SK-N-SH (cell line): ENCODE data around the gene PDE4D. TPM values are rescaled to one million over a fixed set of nuclear protein-coding genes. Genes with fewer than 3 reads are reported as not detected.
"Not testable (repeated sequence)": the region's sequence is repeated elsewhere in the genome, so short reads cannot be mapped to it uniquely, and the experiment has no call there.

Experiments
- CTCF ChIA-PET: fragments of 300-600, 350-600 bp; formaldehyde crosslinking; extraction: SDS; loops from one replicate; lab custom pipeline; 2021; lab: Yijun Ruan, JAX
- POLR2A ChIA-PET: fragments of 350-600 bp; sonication (Branson Sonifier 250); formaldehyde crosslinking; extraction: SDS; loops from one replicate; lab custom pipeline; 2020; ENCODE audit warnings: antibody characterized with exemption, inconsistent platforms; lab: Yijun Ruan, JAX
- DNase-seq: peaks from one replicate; pipeline ENCODE4 v3.0.0; 2012
- H2AFZ ChIP-seq: fragments of 200-600 bp; sonication (generic); 2 replicates; pipeline ENCODE4 v1.8.1; 2016; ENCODE audit warnings: antibody characterized with exemption, mild to moderate bottlenecking, low read depth
- H3F3A ChIP-seq: fragments of 200-600 bp; sonication (generic); replicated peaks from 2 replicates; pipeline ENCODE3; 2016; ENCODE audit warnings: antibody characterized with exemption, mild to moderate bottlenecking; ENCODE audit not compliant: insufficient read depth
- H3K27ac ChIP-seq, 2 experiments: fragments of 200-500 bp in 1 of 2; fragments of 200-600 bp in 1 of 2; sonication (Bioruptor generic) in 1 of 2; sonication (generic), shearing (Covaris generic) in 1 of 2; 2 replicates each; pipeline versions ENCODE4 v1.5.1 to v1.6.1; 2014 to 2016; ENCODE audit warnings: low read depth in 2 of 2, inconsistent platforms in 1 of 2, low read length in 1 of 2, mild to moderate bottlenecking in 1 of 2, mixed read lengths in 1 of 2
- H3K27me3 ChIP-seq: fragments of 200-600 bp; sonication (generic), shearing (Covaris generic); 2 replicates; pipeline ENCODE4 v1.6.1; 2016; ENCODE audit warnings: mixed run types; ENCODE audit not compliant: insufficient read depth
- H3K36me3 ChIP-seq, 2 experiments: fragments of 200-500 bp in 1 of 2; fragments of 200-600 bp in 1 of 2; sonication (Bioruptor generic) in 1 of 2; sonication (generic) in 1 of 2; replicated peaks in 1 of 2; 2 replicates each; pipeline versions ENCODE3 to v1.5.1; 2014 to 2016; ENCODE audit warnings: low read length in 1 of 2, mild to moderate bottlenecking in 1 of 2; ENCODE audit not compliant: insufficient read depth in 2 of 2, control insufficient read depth in 1 of 2
- H3K4me1 ChIP-seq, 2 experiments: fragments of 200-500 bp in 1 of 2; fragments of 200-600 bp in 1 of 2; sonication (Bioruptor generic) in 1 of 2; sonication (generic), shearing (Covaris generic) in 1 of 2; 2 replicates each; pipeline versions ENCODE4 v1.5.1 to v1.6.1; 2014 to 2016; ENCODE audit warnings: low read depth in 1 of 2, low read length in 1 of 2, mixed run types in 1 of 2; ENCODE audit not compliant: insufficient read depth in 2 of 2, control insufficient read depth in 1 of 2
- H3K4me2 ChIP-seq: fragments of 200-600 bp; sonication (generic), shearing (Covaris generic); 2 replicates; pipeline ENCODE4 v1.6.1; 2017; ENCODE audit warnings: mixed run types
- H3K4me3 ChIP-seq, 2 experiments: fragments of 200-500 bp in 1 of 2; fragments of 200-600 bp in 1 of 2; sonication (Bioruptor generic) in 1 of 2; sonication (generic), shearing (Covaris generic) in 1 of 2; 2 replicates each; pipeline versions ENCODE4 v1.5.1 to v1.8.1; 2014 to 2016; ENCODE audit warnings: low read depth in 2 of 2, inconsistent platforms in 1 of 2, low read length in 1 of 2, mild to moderate bottlenecking in 1 of 2, mixed read lengths in 1 of 2, moderate library complexity in 1 of 2
- H3K79me2 ChIP-seq: fragments of 200-600 bp; sonication (generic); 2 replicates; pipeline ENCODE4 v1.8.1; 2017; ENCODE audit warnings: mild to moderate bottlenecking; ENCODE audit not compliant: insufficient read depth
- H3K9ac ChIP-seq: fragments of 200-600 bp; sonication (generic); 2 replicates; pipeline ENCODE4 v1.6.1; 2017; ENCODE audit warnings: mixed run types
- H3K9me2 ChIP-seq: fragments of 200-600 bp; sonication (generic); 2 replicates; pipeline ENCODE4 v1.6.1; 2017; ENCODE audit warnings: mixed run types
- H3K9me3 ChIP-seq: fragments of 200-600 bp; sonication (generic); 2 replicates; pipeline ENCODE4 v1.6.1; 2017; ENCODE audit warnings: mixed run types, mild to moderate bottlenecking, moderate library complexity
- H4K20me1 ChIP-seq: fragments of 200-600 bp; sonication (generic); 2 replicates; pipeline ENCODE4 v1.6.1; 2017; ENCODE audit warnings: mild to moderate bottlenecking, mixed run types; ENCODE audit not compliant: insufficient read depth
- CHD2 ChIP-seq: fragments of 150-350 bp; IDR thresholded peaks from 2 replicates; pipeline ENCODE4 v1.6.1; 2018; ENCODE audit warnings: low read length; ENCODE audit not compliant: partially characterized antibody
- ELF1 ChIP-seq: IDR thresholded peaks from 2 replicates; pipeline ENCODE4 v1.4.0; 2012
- EP300 ChIP-seq, 2 experiments: IDR thresholded peaks; 2 replicates each; pipeline versions ENCODE4 v1.4.0 to v1.6.1; 2012; ENCODE audit warnings: borderline replicate concordance in 1 of 2, low read depth in 1 of 2, low read length in 1 of 2
- FOXM1 ChIP-seq: IDR thresholded peaks from 2 replicates; pipeline ENCODE4 v1.4.0; 2012; ENCODE audit warnings: low read depth, mild to moderate bottlenecking
- GABPA ChIP-seq: IDR thresholded peaks from 2 replicates; pipeline ENCODE4 v1.4.0; 2012; ENCODE audit warnings: low read depth, mild to moderate bottlenecking
- GATA2 ChIP-seq: sonication (generic); formaldehyde crosslinking; IDR thresholded peaks from 2 replicates; pipeline ENCODE4 v1.5.0; 2020; ENCODE audit warnings: mild to moderate bottlenecking, missing genetic modification reagents
- MEF2A ChIP-seq: IDR thresholded peaks from 2 replicates; pipeline ENCODE4 v1.4.0; 2012; ENCODE audit warnings: low read depth, borderline replicate concordance
- NFIC ChIP-seq: IDR thresholded peaks from 2 replicates; pipeline ENCODE4 v1.4.0; 2012; ENCODE audit warnings: borderline replicate concordance
- NRF1 ChIP-seq: IDR thresholded peaks from 2 replicates; pipeline ENCODE4 v1.6.1; 2012; ENCODE audit warnings: low read depth, mild to moderate bottlenecking, low read length
- POLR2AphosphoS5 ChIP-seq: IDR thresholded peaks from 2 replicates; pipeline ENCODE4 v1.6.1; 2012; ENCODE audit warnings: low read depth, low read length
- RCOR1 ChIP-seq: fragments of 150-350 bp; IDR thresholded peaks from 2 replicates; pipeline ENCODE4 v1.6.1; 2017; ENCODE audit warnings: antibody characterized with exemption, low read length
- SMC3 ChIP-seq: IDR thresholded peaks from 2 replicates; pipeline ENCODE4 v1.6.1; 2012; ENCODE audit warnings: low read depth, low read length, improper control_type of control experiment
- TAF1 ChIP-seq: IDR thresholded peaks from 2 replicates; pipeline ENCODE4 v1.6.1; 2012; ENCODE audit warnings: low read depth, mild to moderate bottlenecking, low read length, moderate library complexity, borderline replicate concordance
- TCF12 ChIP-seq: IDR thresholded peaks from 2 replicates; pipeline ENCODE4 v1.4.0; 2012
- WGBS: methylation state at CpG from one replicate; pipeline ENCODE4 v1.1.6; 2017; ENCODE audit warnings: low lambda C conversion rate; 5-methylcytosine and 5-hydroxymethylcytosine counted together
- polyA plus RNA-seq, 3 experiments: library from polyadenylated mRNA; depleted of rRNA; stranded (reverse); fragments of >200 nt; gene quantifications; 2 replicates each; pipeline ENCODE4 v1.2.3, GENCODE V29; 2012
- TF ChIP-seq, protein P1 (sequence below): fragments of 200-600 bp; sonication (generic); IDR thresholded peaks from 2 replicates; pipeline ENCODE4 v1.6.1; 2017; ENCODE audit warnings: antibody characterized with exemption, mild to moderate bottlenecking, moderate library complexity
- TF ChIP-seq, protein P2 (sequence below): fragments of 150-350 bp; IDR thresholded peaks from 2 replicates; pipeline ENCODE4 v1.6.1; 2017; ENCODE audit warnings: antibody characterized with exemption, low read length, low read depth, borderline replicate concordance
- TF ChIP-seq, protein P3 (sequence below): IDR thresholded peaks from 2 replicates; pipeline ENCODE4 v1.4.0; 2012; ENCODE audit warnings: low read depth, borderline replicate concordance

The PDE4D gene
- polyA plus RNA-seq, 1 of the 3 experiments (the other 2 are of a cell fraction) = 2.4 TPM

GRCh38 chr5:59380350-59380951 is 513.1 kb downstream of the PDE4D start (continued):
- TF ChIP-seq EP300 (IDR thresholded peaks at IDR 0.05; ENCODE audit: borderline replicate concordance in 1 of 2, low read depth in 1 of 2, low read length in 1 of 2) (no peak), TAF1 (no peak), MEF2A (no peak), SMC3 (peak; percentile 68), FOXM1 (no peak), NRF1 (no peak), GATA2 (no peak), ELF1 (no peak), CHD2 (no peak), GABPA (no peak), POLR2AphosphoS5 (no peak), TCF12 (peak; percentile 50; the same call in 1 of the 2 replicates), NFIC (no peak), RCOR1 (no peak)
- TF ChIP-seq, protein P1, sequence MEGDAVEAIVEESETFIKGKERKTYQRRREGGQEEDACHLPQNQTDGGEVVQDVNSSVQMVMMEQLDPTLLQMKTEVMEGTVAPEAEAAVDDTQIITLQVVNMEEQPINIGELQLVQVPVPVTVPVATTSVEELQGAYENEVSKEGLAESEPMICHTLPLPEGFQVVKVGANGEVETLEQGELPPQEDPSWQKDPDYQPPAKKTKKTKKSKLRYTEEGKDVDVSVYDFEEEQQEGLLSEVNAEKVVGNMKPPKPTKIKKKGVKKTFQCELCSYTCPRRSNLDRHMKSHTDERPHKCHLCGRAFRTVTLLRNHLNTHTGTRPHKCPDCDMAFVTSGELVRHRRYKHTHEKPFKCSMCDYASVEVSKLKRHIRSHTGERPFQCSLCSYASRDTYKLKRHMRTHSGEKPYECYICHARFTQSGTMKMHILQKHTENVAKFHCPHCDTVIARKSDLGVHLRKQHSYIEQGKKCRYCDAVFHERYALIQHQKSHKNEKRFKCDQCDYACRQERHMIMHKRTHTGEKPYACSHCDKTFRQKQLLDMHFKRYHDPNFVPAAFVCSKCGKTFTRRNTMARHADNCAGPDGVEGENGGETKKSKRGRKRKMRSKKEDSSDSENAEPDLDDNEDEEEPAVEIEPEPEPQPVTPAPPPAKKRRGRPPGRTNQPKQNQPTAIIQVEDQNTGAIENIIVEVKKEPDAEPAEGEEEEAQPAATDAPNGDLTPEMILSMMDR = peak; percentile 74
- TF ChIP-seq, protein P2, sequence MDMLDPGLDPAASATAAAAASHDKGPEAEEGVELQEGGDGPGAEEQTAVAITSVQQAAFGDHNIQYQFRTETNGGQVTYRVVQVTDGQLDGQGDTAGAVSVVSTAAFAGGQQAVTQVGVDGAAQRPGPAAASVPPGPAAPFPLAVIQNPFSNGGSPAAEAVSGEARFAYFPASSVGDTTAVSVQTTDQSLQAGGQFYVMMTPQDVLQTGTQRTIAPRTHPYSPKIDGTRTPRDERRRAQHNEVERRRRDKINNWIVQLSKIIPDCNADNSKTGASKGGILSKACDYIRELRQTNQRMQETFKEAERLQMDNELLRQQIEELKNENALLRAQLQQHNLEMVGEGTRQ = no peak
- TF ChIP-seq, protein P3, sequence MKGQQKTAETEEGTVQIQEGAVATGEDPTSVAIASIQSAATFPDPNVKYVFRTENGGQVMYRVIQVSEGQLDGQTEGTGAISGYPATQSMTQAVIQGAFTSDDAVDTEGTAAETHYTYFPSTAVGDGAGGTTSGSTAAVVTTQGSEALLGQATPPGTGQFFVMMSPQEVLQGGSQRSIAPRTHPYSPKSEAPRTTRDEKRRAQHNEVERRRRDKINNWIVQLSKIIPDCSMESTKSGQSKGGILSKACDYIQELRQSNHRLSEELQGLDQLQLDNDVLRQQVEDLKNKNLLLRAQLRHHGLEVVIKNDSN = no peak

DNA sequence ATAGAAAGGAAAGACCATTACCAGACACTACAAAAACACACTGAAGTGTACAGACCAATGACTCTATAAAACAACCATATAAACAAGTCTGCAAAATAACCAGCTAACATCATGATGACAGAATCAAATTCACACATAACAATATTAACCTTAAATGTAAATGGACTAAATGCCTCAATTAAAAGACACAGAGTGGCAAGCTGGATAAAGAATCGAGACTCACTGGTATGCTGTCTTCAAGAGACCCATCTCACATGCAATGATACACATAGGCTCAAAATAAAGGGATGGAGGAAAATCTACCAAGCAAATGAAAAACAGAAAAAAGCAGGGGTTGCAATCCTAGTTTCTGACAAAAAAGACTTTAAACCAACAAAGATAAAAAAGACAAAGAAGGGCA is 519.5 kb downstream of the PDE4D start:
- H3K36me3 ChIP-seq, H2AFZ ChIP-seq, H3K9ac ChIP-seq, H3K4me1 ChIP-seq, H3K27ac ChIP-seq, H3K4me2 ChIP-seq, H4K20me1 ChIP-seq, H3K9me2 ChIP-seq, H3K27me3 ChIP-seq, H3K79me2 ChIP-seq, POLR2A ChIA-PET, H3F3A ChIP-seq, H3K4me3 ChIP-seq, DNase-seq: not testable (repeated sequence)
- WGBS = 39% methylated on average over 1 of the region's 1 CpG
- CTCF ChIA-PET = interaction anchor here (1.3 to 11.3 kb wide), 2 partner anchors 16 to 186 kb away, joined by 5 to 112 read pairs; no protein-coding TSS in a partner anchor
- peaks cover 11% of the 10 kb centered on the region; the same call in 1 of the 2 replicates for H3K9me3 ChIP-seq
